ENCODE results near the gene MYO18A.

MYO18A gene

GRCh38 chr17:29024316-29024952, 155.8 kb downstream of the MYO18A start:
- DNase-seq (ENCODE audit: low spot score): no peak

GRCh38 chr17:29022074-29022473, 158.1 kb downstream of the MYO18A start:
- DNase-seq (ENCODE audit: low spot score): no peak

GRCh38 chr17:29021226-29021625, 159.0 kb downstream of the MYO18A start:
- DNase-seq (ENCODE audit: low spot score): no peak
